ENCODE results near the gene PSKH1. TPM values are rescaled to one million over a fixed set of nuclear protein-coding genes. Genes with fewer than 3 reads are reported as not detected.

The PSKH1 gene
- total and polyA plus RNA-seq, 10 of the 15 experiments (the other 5 are each of a cell fraction or from before 2014, with no cell fraction given), result 0.63 to 20.4 (median 7.8) TPM

DNA sequence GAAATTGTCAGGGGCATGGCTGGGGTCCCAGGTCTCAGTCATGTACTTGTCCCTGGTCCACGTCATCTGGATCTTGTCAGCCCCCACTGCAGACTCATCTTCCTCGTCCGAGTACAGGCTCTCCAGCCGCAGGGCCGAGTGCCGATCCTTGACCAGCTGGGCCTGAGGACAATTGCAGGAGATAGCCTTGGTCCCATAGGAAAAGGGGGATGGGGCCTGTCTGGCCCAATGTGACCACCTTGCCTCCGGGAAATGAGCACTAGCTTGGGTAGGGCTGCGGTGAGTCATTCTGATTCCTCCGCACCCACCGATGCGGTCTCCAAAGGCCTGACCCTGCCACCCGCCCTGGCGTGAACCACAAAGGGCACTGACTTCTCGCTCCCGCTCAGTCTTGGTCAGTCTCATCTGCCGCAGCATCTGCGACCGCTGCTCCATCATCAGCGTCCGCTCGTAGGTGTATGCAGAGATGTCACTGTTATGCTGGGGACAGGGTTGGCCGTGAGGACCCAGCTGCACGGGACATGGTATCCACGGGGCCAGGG is 52.4 kb downstream of the PSKH1 start:
- TF ChIP-seq SMARCA5 (IDR thresholded peaks at IDR 0.05) (no peak), SMAD1 (IDR thresholded peaks at IDR 0.05; ENCODE audit: low read depth, partially characterized antibody) (no peak), ZBED1 (IDR thresholded peaks at IDR 0.05; ENCODE audit: borderline replicate concordance) (no peak), BHLHE40 (IDR thresholded peaks at IDR 0.05; ENCODE audit: borderline replicate concordance in 1 of 2, low read depth in 2 of 2, low read length in 1 of 2) (no peak), RAD21 (IDR thresholded peaks at IDR 0.05; ENCODE audit: insufficient read depth, low read depth, low read length) (no peak), CREB1 (IDR thresholded peaks at IDR 0.05; ENCODE audit: low read depth) (no peak), FOXM1 (IDR thresholded peaks at IDR 0.05; ENCODE audit: low read depth, low read length) (no peak), ETV6 (conservative IDR thresholded peaks at IDR 0.05 in 1 of 2, IDR thresholded peaks at IDR 0.05 in 1 of 2; ENCODE audit: borderline replicate concordance in 1 of 2, low read depth in 1 of 2) (no peak), BACH1 (IDR thresholded peaks at IDR 0.05; ENCODE audit: borderline replicate concordance) (no peak), NRF1 (conservative IDR thresholded peaks at IDR 0.05; ENCODE audit: low read depth, low read length) (no peak), CREM (IDR thresholded peaks at IDR 0.05; ENCODE audit: low read depth) (no peak), ZNF207 (IDR thresholded peaks at IDR 0.05; ENCODE audit: borderline replicate concordance) (no peak), CBFB (IDR thresholded peaks at IDR 0.05; ENCODE audit: low read depth) (no peak), TCF3 (IDR thresholded peaks at IDR 0.05; ENCODE audit: borderline replicate concordance, insufficient read depth, low read depth, low read length) (no peak), KLF5 (IDR thresholded peaks at IDR 0.05; ENCODE audit: partially characterized antibody) (no peak), ASH2L (IDR thresholded peaks at IDR 0.05; ENCODE audit: borderline replicate concordance, low read depth) (no peak), NFYB (IDR thresholded peaks at IDR 0.05; ENCODE audit: insufficient read depth, low read depth, low read length) (no peak)
- TF ChIP-seq, protein P1, sequence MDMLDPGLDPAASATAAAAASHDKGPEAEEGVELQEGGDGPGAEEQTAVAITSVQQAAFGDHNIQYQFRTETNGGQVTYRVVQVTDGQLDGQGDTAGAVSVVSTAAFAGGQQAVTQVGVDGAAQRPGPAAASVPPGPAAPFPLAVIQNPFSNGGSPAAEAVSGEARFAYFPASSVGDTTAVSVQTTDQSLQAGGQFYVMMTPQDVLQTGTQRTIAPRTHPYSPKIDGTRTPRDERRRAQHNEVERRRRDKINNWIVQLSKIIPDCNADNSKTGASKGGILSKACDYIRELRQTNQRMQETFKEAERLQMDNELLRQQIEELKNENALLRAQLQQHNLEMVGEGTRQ (IDR thresholded peaks at IDR 0.05; ENCODE audit: borderline replicate concordance, low read depth, low read length), result no peak
- intact Hi-C loops (cut with micrococcal nuclease; ENCODE audit: unreplicated experiment) (no loop called here), in situ Hi-C loops (cut with MboI) (no loop called here)
- CTCF ChIA-PET, result no interaction called here
- DNase-seq (ENCODE audit: low read depth, low spot score), result no peak
- no peak for FAIRE-seq
- Histone ChIP-seq H3K4me1 (ENCODE audit: control insufficient read depth, insufficient read depth, low read length) (no peaks in the 10 kb centered on the region), H2AFZ (ENCODE audit: control insufficient read depth, low read depth, low read length) (no peak overlapping the region), H3K4me3 (no peak overlapping the region), H3K9me3 (replicated peaks; ENCODE audit: control insufficient read depth, insufficient read depth, low read length) (no peaks in the 10 kb centered on the region), H3K27me3 (replicated peaks in 1 of 2; ENCODE audit: control insufficient read depth in 2 of 2, insufficient read depth in 2 of 2, low read length in 1 of 2) (no peaks in the 10 kb centered on the region), H3K79me2 (ENCODE audit: control insufficient read depth, insufficient read depth, low read length) (no peaks in the 10 kb centered on the region), H3K9ac (ENCODE audit: control insufficient read depth, insufficient read depth, low read length) (no peak overlapping the region), H4K20me1 (ENCODE audit: control insufficient read depth, insufficient read depth) (no peaks in the 10 kb centered on the region), H3K27ac (ENCODE audit: control insufficient read depth, insufficient read depth) (no peak overlapping the region), H3K36me3 (ENCODE audit: control insufficient read depth in 2 of 2, insufficient read depth in 2 of 2, low read length in 1 of 2) (peaks cover 0 to 12% of the 10 kb centered on the region in 2 experiments; a peak in 3 of 4 replicates), H3K4me2 (ENCODE audit: control insufficient read depth, insufficient read depth) (no peak overlapping the region)
- ATAC-seq, result no peak
- TSS peak; percentile 47 for BruUV-seq (replicated peaks)
- POLR2A ChIA-PET, result interaction anchor here (1.3 kb wide), 1 partner anchor 20 kb away, joined by 3 read pairs; no protein-coding TSS in a partner anchor
- WGBS (ENCODE audit: insufficient coverage, insufficient replicate concordance, low lambda C conversion rate, missing lambda C conversion rate), result 77% methylated on average over 24 of the region's 24 CpGs
- SMC1A ChIA-PET (ENCODE audit: uncharacterized antibody, unreplicated experiment), result no interaction called here
- RAD21 ChIA-PET (ENCODE audit: unreplicated experiment), result no interaction called here
